Rectal smooth muscle tissue (tissue), 1 donor: ENCODE measurements around the gene CDIP1.
A peak's percentile ranks its signal among the peaks of the same experiment; 100 is the strongest.
"Not testable (repeated sequence)": the region's sequence is repeated elsewhere in the genome, so short reads cannot be mapped to it uniquely, and the experiment has no call there.

Experiments
- H3K27ac ChIP-seq: one replicate; pipeline ENCODE4 v1.7.0; 2013; ENCODE audit warnings: low read depth, low read length, inconsistent platforms
- H3K27me3 ChIP-seq: one replicate; pipeline ENCODE4 v1.7.0; 2013; ENCODE audit warnings: low read length; ENCODE audit not compliant: control insufficient read depth, insufficient read depth
- H3K36me3 ChIP-seq: one replicate; pipeline ENCODE4 v1.7.0; 2013; ENCODE audit warnings: low read length; ENCODE audit not compliant: control insufficient read depth, insufficient read depth
- H3K4me1 ChIP-seq: one replicate; pipeline ENCODE4 v1.7.0; 2013; ENCODE audit warnings: low read length; ENCODE audit not compliant: control insufficient read depth, insufficient read depth
- H3K4me3 ChIP-seq: one replicate; pipeline ENCODE4 v1.7.0; 2013; ENCODE audit warnings: low read length
- H3K9ac ChIP-seq: one replicate; pipeline ENCODE4 v1.7.0; 2013; ENCODE audit warnings: low read length

The CDIP1 gene

GRCh38 chr16:4538350-4539235, at the start of gene CDIP1:
Gene CDIP1 (minus strand): TSS chr16:4538773. CDS start chr16:4514130, 24,643 bp downstream.
- Histone ChIP-seq H3K9ac (no peak within 1 kb of the TSS), H3K4me1 (peaks cover 3% of the 10 kb centered on the region), H3K4me3 (peak within 1 kb of the TSS; percentile 74), H3K36me3 (no peaks in the 10 kb centered on the region), H3K27me3 (no peaks in the 10 kb centered on the region), H3K27ac (peak within 1 kb of the TSS; percentile 93)

- H3K36me3 ChIP-seq: no peaks in the 10 kb centered on the region
- no peaks in the 10 kb centered on the region for H3K4me1 ChIP-seq
- H3K9ac ChIP-seq: no peak overlapping the region
- peaks cover 4% of the 10 kb centered on the region for H3K27me3 ChIP-seq
- no peak overlapping the region for H3K27ac ChIP-seq
- H3K4me3 ChIP-seq: no peak overlapping the region
Measured at GRCh38 chr16:4586291-4586690, 47.7 kb upstream of the CDIP1 start.

GRCh38 chr16:4583906-4584305, 45.3 kb upstream of the CDIP1 start:
- Histone ChIP-seq H3K36me3 (no peaks in the 10 kb centered on the region), H3K4me1 (no peaks in the 10 kb centered on the region), H3K27ac (no peak overlapping the region), H3K27me3 (peaks cover 4% of the 10 kb centered on the region), H3K9ac (no peak overlapping the region), H3K4me3 (no peak overlapping the region)

- Histone ChIP-seq H3K27me3 (no peaks in the 10 kb centered on the region), H3K27ac (no peak overlapping the region), H3K9ac (no peak overlapping the region), H3K4me1 (no peaks in the 10 kb centered on the region), H3K4me3 (no peak overlapping the region), H3K36me3 (no peaks in the 10 kb centered on the region)
Measured at GRCh38 chr16:4580250-4580649, 41.7 kb upstream of the CDIP1 start.

GRCh38 chr16:4578961-4579530, 40.5 kb upstream of the CDIP1 start:
- no peak overlapping the region for H3K4me3 ChIP-seq
- no peaks in the 10 kb centered on the region for H3K27me3 ChIP-seq
- no peak overlapping the region for H3K27ac ChIP-seq
- H3K4me1 ChIP-seq: no peaks in the 10 kb centered on the region
- H3K9ac ChIP-seq: no peak overlapping the region
- no peaks in the 10 kb centered on the region for H3K36me3 ChIP-seq

GRCh38 chr16:4576008-4576407, 37.4 kb upstream of the CDIP1 start:
- Histone ChIP-seq H3K36me3 (no peaks in the 10 kb centered on the region), H3K4me1 (no peaks in the 10 kb centered on the region), H3K27me3 (peaks cover 3% of the 10 kb centered on the region), H3K9ac (no peak overlapping the region), H3K4me3 (no peak overlapping the region), H3K27ac (no peak overlapping the region)

GRCh38 chr16:4574919-4575705, 36.5 kb upstream of the CDIP1 start:
- peaks cover 3% of the 10 kb centered on the region for H3K27me3 ChIP-seq

GRCh38 chr16:4573926-4574325, 35.4 kb upstream of the CDIP1 start:
- H3K27ac ChIP-seq, H3K4me1 ChIP-seq, H3K9ac ChIP-seq: not testable (repeated sequence)

More at GRCh38 chr16:4574919-4575705, 36.5 kb upstream of the CDIP1 start:
- Histone ChIP-seq H3K36me3 (no peaks in the 10 kb centered on the region), H3K27ac (no peak overlapping the region), H3K9ac (no peak overlapping the region), H3K4me1 (no peaks in the 10 kb centered on the region), H3K4me3 (no peak overlapping the region)

GRCh38 chr16:4572715-4573114, 34.1 kb upstream of the CDIP1 start:
- no peak overlapping the region for H3K4me3 ChIP-seq
- H3K9ac ChIP-seq: no peak overlapping the region

More at GRCh38 chr16:4573926-4574325, 35.4 kb upstream of the CDIP1 start:
- H3K36me3 ChIP-seq, H3K27me3 ChIP-seq, H3K4me3 ChIP-seq: not testable (repeated sequence)

GRCh38 chr16:4570688-4571321, 32.2 kb upstream of the CDIP1 start:
- Histone ChIP-seq H3K4me1 (no peaks in the 10 kb centered on the region), H3K36me3 (no peaks in the 10 kb centered on the region), H3K9ac (no peak overlapping the region), H3K4me3 (no peak overlapping the region), H3K27me3 (peaks cover 3% of the 10 kb centered on the region), H3K27ac (no peak overlapping the region)

More at GRCh38 chr16:4572715-4573114, 34.1 kb upstream of the CDIP1 start:
- Histone ChIP-seq H3K27ac (no peak overlapping the region), H3K27me3 (peaks cover 3% of the 10 kb centered on the region), H3K4me1 (no peaks in the 10 kb centered on the region), H3K36me3 (no peaks in the 10 kb centered on the region)

GRCh38 chr16:4570086-4570485, 31.5 kb upstream of the CDIP1 start:
- no peak overlapping the region for H3K27ac ChIP-seq
- no peak overlapping the region for H3K9ac ChIP-seq
- no peaks in the 10 kb centered on the region for H3K4me1 ChIP-seq
- no peaks in the 10 kb centered on the region for H3K36me3 ChIP-seq
- H3K4me3 ChIP-seq: no peak overlapping the region
- peaks cover 3% of the 10 kb centered on the region for H3K27me3 ChIP-seq

- no peaks in the 10 kb centered on the region for H3K36me3 ChIP-seq
- no peak overlapping the region for H3K4me3 ChIP-seq
- no peak overlapping the region for H3K27ac ChIP-seq
- H3K4me1 ChIP-seq: no peaks in the 10 kb centered on the region
- no peaks in the 10 kb centered on the region for H3K27me3 ChIP-seq
- no peak overlapping the region for H3K9ac ChIP-seq
Measured at GRCh38 chr16:4566144-4566543, 27.6 kb upstream of the CDIP1 start.
